ENCODE results near the gene HECW1. TPM values are rescaled to one million over a fixed set of nuclear protein-coding genes. Genes with fewer than 3 reads are reported as not detected.

The HECW1 gene
- total and polyA plus RNA-seq, 10 of the 15 experiments (the other 5 are each of a cell fraction or from before 2014, with no cell fraction given): under 0.01 to 0.31 (median 0.04) TPM; not detected in 3

DNA sequence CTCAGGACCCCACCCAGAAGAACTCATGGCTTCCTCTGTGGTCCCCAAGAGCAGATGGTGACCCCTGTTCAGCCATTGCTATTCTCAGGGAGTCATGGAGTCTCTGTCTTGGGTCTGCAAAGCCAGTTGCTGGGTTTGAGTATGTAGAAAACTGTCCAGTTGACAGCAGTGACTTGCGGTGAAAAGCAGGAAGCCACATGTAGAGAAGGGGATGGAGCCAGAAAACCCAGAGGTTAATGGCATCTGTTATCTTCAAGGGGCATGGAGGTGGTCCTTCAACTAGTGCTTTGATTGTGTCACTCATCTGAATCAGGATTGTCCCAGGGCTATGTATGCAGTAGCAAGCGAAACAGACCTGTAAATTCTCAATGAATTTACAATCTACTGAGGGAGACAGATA is 384.1 kb downstream of the HECW1 start:
- H3K4me3 ChIP-seq: no peak overlapping the region
- intact Hi-C loops (cut with micrococcal nuclease; ENCODE audit: unreplicated experiment): no loop called here
- H3K36me3 ChIP-seq (ENCODE audit: control insufficient read depth in 2 of 2, insufficient read depth in 2 of 2, low read length in 1 of 2): no peaks in the 10 kb centered on the region
- ATAC-seq (no peak), FAIRE-seq (no peak), DNase-seq (ENCODE audit: low read depth, low spot score) (no peak)
- POLR2A ChIA-PET: no interaction called here
- H2AFZ ChIP-seq (ENCODE audit: control insufficient read depth, low read depth, low read length): no peak overlapping the region
- no TSS peak for BruUV-seq (replicated peaks)
- SMC1A ChIA-PET (ENCODE audit: uncharacterized antibody, unreplicated experiment): interaction anchor here (1.0 to 1.7 kb wide), 2 partner anchors 11 to 12 kb away, joined by 3 to 4 read pairs; no protein-coding TSS in a partner anchor
- H3K79me2 ChIP-seq (ENCODE audit: control insufficient read depth, insufficient read depth, low read length): no peaks in the 10 kb centered on the region
- H3K9ac ChIP-seq (ENCODE audit: control insufficient read depth, insufficient read depth, low read length): no peak overlapping the region
- TF ChIP-seq, protein P1, sequence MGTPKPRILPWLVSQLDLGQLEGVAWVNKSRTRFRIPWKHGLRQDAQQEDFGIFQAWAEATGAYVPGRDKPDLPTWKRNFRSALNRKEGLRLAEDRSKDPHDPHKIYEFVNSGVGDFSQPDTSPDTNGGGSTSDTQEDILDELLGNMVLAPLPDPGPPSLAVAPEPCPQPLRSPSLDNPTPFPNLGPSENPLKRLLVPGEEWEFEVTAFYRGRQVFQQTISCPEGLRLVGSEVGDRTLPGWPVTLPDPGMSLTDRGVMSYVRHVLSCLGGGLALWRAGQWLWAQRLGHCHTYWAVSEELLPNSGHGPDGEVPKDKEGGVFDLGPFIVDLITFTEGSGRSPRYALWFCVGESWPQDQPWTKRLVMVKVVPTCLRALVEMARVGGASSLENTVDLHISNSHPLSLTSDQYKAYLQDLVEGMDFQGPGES (IDR thresholded peaks at IDR 0.05): no peak
- TF ChIP-seq, protein P2, sequence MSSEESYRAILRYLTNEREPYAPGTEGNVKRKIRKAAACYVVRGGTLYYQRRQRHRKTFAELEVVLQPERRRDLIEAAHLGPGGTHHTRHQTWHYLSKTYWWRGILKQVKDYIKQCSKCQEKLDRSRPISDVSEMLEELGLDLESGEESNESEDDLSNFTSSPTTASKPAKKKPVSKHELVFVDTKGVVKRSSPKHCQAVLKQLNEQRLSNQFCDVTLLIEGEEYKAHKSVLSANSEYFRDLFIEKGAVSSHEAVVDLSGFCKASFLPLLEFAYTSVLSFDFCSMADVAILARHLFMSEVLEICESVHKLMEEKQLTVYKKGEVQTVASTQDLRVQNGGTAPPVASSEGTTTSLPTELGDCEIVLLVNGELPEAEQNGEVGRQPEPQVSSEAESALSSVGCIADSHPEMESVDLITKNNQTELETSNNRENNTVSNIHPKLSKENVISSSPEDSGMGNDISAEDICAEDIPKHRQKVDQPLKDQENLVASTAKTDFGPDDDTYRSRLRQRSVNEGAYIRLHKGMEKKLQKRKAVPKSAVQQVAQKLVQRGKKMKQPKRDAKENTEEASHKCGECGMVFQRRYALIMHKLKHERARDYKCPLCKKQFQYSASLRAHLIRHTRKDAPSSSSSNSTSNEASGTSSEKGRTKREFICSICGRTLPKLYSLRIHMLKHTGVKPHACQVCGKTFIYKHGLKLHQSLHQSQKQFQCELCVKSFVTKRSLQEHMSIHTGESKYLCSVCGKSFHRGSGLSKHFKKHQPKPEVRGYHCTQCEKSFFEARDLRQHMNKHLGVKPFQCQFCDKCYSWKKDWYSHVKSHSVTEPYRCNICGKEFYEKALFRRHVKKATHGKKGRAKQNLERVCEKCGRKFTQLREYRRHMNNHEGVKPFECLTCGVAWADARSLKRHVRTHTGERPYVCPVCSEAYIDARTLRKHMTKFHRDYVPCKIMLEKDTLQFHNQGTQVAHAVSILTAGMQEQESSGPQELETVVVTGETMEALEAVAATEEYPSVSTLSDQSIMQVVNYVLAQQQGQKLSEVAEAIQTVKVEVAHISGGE (CRISPR knock-in tag; IDR thresholded peaks at IDR 0.05): no peak
- no peak for TF ChIP-seq TCF12 (IDR thresholded peaks at IDR 0.05; ENCODE audit: low read depth, low read length)
- no peak for TF ChIP-seq HDAC2 (IDR thresholded peaks at IDR 0.05)
- no peak for TF ChIP-seq KLF5 (IDR thresholded peaks at IDR 0.05; ENCODE audit: partially characterized antibody)
- TF ChIP-seq SUZ12 (IDR thresholded peaks at IDR 0.05; ENCODE audit: unreplicated experiment): no peak
- TF ChIP-seq NR2C1 (IDR thresholded peaks at IDR 0.05): no peak
- no peak for TF ChIP-seq SMARCA5 (IDR thresholded peaks at IDR 0.05)
- TF ChIP-seq IKZF1 (conservative IDR thresholded peaks at IDR 0.05): no peak
- no peak for TF ChIP-seq SMAD5 (IDR thresholded peaks at IDR 0.05; ENCODE audit: low read depth)
- TF ChIP-seq ZNF622 (IDR thresholded peaks at IDR 0.05): no peak
- H3K27me3 ChIP-seq (replicated peaks in 1 of 2; ENCODE audit: control insufficient read depth in 2 of 2, insufficient read depth in 2 of 2, low read length in 1 of 2): no peaks in the 10 kb centered on the region
- H4K20me1 ChIP-seq (ENCODE audit: control insufficient read depth, insufficient read depth): no peaks in the 10 kb centered on the region
- no peak overlapping the region for H3K4me2 ChIP-seq (ENCODE audit: control insufficient read depth, insufficient read depth)
- WGBS (ENCODE audit: insufficient coverage, insufficient replicate concordance, low lambda C conversion rate, missing lambda C conversion rate): 97% methylated on average over 2 of the region's 2 CpGs
- in situ Hi-C loops (cut with MboI): no loop called here
- RAD21 ChIA-PET (ENCODE audit: unreplicated experiment): no interaction called here
- CTCF ChIA-PET: interaction anchor here (1.4 kb wide), 1 partner anchor 9 kb away, joined by 4 read pairs; no protein-coding TSS in a partner anchor
- no peaks in the 10 kb centered on the region for H3K9me3 ChIP-seq (replicated peaks; ENCODE audit: control insufficient read depth, insufficient read depth, low read length)
- H3K4me1 ChIP-seq (ENCODE audit: control insufficient read depth, insufficient read depth, low read length): no peaks in the 10 kb centered on the region
- H3K27ac ChIP-seq (ENCODE audit: control insufficient read depth, insufficient read depth): no peak overlapping the region

Measured in GM12878 (cell line).